Tibial nerve (tissue), 4 donors: ENCODE results near the gene DNAJC7. TPM values are rescaled to one million over a fixed set of nuclear protein-coding genes. Genes with fewer than 3 reads are reported as not detected.

ENCODE experiments used
- DNase-seq, 2 donors: peaks; one replicate each; pipeline ENCODE4 v3.0.0-alpha.2; 2019; ENCODE audit warnings: low spot score in 2 of 2
- H3K27ac ChIP-seq, 4 donors: fragments of 200-600 bp; sonication (generic) in 3 of 4; one replicate each; pipeline ENCODE4 v1.5.1; 2017 to 2019; ENCODE audit warnings: mild to moderate bottlenecking in 1 of 4
- H3K27me3 ChIP-seq, 2 donors: fragments of 200-600 bp; sonication (generic) in 1 of 2; one replicate each; pipeline versions ENCODE4 v1.5.1 to v1.6.0; 2017 to 2019
- H3K36me3 ChIP-seq, 3 donors: fragments of 200-600 bp; sonication (generic); one replicate each; pipeline ENCODE4 v1.5.1; 2018 to 2019
- H3K4me1 ChIP-seq, 4 donors: fragments of 200-600 bp; sonication (generic) in 3 of 4; one replicate each; pipeline ENCODE4 v1.5.1; 2017 to 2019
- H3K4me3 ChIP-seq, 4 donors: fragments of 200-600 bp; sonication (generic) in 3 of 4; one replicate each; pipeline ENCODE4 v1.5.1; 2017 to 2019; ENCODE audit warnings: mild to moderate bottlenecking in 1 of 4, moderate library complexity in 1 of 4
- H3K9me3 ChIP-seq, 4 donors: fragments of 200-600 bp; sonication (generic) in 3 of 4; one replicate each; pipeline ENCODE4 v1.5.1; 2017 to 2019
- CTCF ChIP-seq, 5 experiments: fragments of 200-600 bp in 3 of 5; fragments of 450-650 bp in 2 of 5; sonication (generic) in 3 of 5; IDR thresholded peaks; one replicate each; pipeline ENCODE4 v1.5.1; 2016 to 2019; ENCODE audit warnings: antibody characterized with exemption in 5 of 5, mild to moderate bottlenecking in 3 of 5, moderate library complexity in 2 of 5
- EP300 ChIP-seq, 2 donors: sonication (generic); formaldehyde crosslinking; IDR thresholded peaks; one replicate each; pipeline ENCODE4 v1.6.1; 2017; ENCODE audit warnings: antibody characterized with exemption in 2 of 2, mild to moderate bottlenecking in 1 of 2
- POLR2A ChIP-seq, 2 donors: fragments of 450-650 bp; IDR thresholded peaks; one replicate each; pipeline ENCODE4 v1.6.1; 2017; ENCODE audit warnings: antibody characterized with exemption in 2 of 2, mild to moderate bottlenecking in 2 of 2, moderate library complexity in 2 of 2
- WGBS, 2 donors: methylation state at CpG; one replicate each; pipeline ENCODE4 v1.1.5; 2018; 5-methylcytosine and 5-hydroxymethylcytosine counted together
- total RNA-seq, 4 donors: library from RNA; depleted of rRNA; stranded (reverse); fragments of >200 nt; gene quantifications; one replicate each; pipeline ENCODE4 v1.1.0, GENCODE V29; 2016

The DNAJC7 gene
- total RNA-seq, 4 donors from 2014 or later, result 56.6 to 90.2 (median 71.8) TPM

- H3K4me1 ChIP-seq, result peaks cover 0 to 21% (median 7%) of the 10 kb centered on the region in 4 donors
- DNase-seq, result no peak
- H3K27ac ChIP-seq, result peak overlapping the region in 2 of 4 donors; percentile 34 to 87
- WGBS, 2 donors, result 76 to 87% methylated on average over 6 of the region's 6 CpGs
- H3K4me3 ChIP-seq, result no peak overlapping the region
- TF ChIP-seq EP300 (IDR thresholded peaks at IDR 0.05) (no peak), CTCF (IDR thresholded peaks at IDR 0.05) (no peak), POLR2A (IDR thresholded peaks at IDR 0.05) (no peak)
- no peaks in the 10 kb centered on the region for H3K27me3 ChIP-seq
- no peaks in the 10 kb centered on the region for H3K9me3 ChIP-seq
- no peaks in the 10 kb centered on the region for H3K36me3 ChIP-seq
Observed at GRCh38 chr17:41928693-41929251, 88.5 kb downstream of the DNAJC7 start.

Other genes with a start within 250 kb of the DNAJC7 start
- gene JUP, start 230.7 kb downstream of the DNAJC7 start, total RNA-seq, result 10 to 100 TPM; 42.9 to 57.7 (median 51.6) TPM
- 10 to 100 TPM; 14.7 to 23.9 (median 22.0) TPM for gene P3H4, start 205.5 kb downstream of the DNAJC7 start, total RNA-seq
- 100 to 1,000 TPM in 1 of 4 donors, 10 to 100 TPM in 3; 47.9 to 103 (median 77.4) TPM for gene FKBP10, start 204.4 kb downstream of the DNAJC7 start, total RNA-seq
- 10 to 100 TPM; 31.0 to 77.1 (median 33.0) TPM for gene NT5C3B, start 181.2 kb downstream of the DNAJC7 start, total RNA-seq
- not detected for gene KLHL10, start 179.6 kb downstream of the DNAJC7 start, total RNA-seq
- 10 to 100 TPM; 27.3 to 42.2 (median 32.7) TPM for gene KLHL11, start 152.0 kb downstream of the DNAJC7 start, total RNA-seq
- 100 to 1,000 TPM in 1 of 4 donors, 10 to 100 TPM in 3; 62.8 to 102 (median 72.6) TPM for gene ACLY, start 98.5 kb downstream of the DNAJC7 start, total RNA-seq
- gene ODAD4, start 86.8 kb downstream of the DNAJC7 start, total RNA-seq, result 1 to 10 TPM; 3.7 to 5.4 (median 5.2) TPM
- 100 to 1,000 TPM; 174 to 345 (median 256) TPM for gene CNP, start 50.6 kb downstream of the DNAJC7 start, total RNA-seq
- 10 to 100 TPM; 17.7 to 39.9 (median 23.8) TPM for gene NKIRAS2, start 2.7 kb upstream of the DNAJC7 start, total RNA-seq
- gene C17orf113, start 33.2 kb upstream of the DNAJC7 start, total RNA-seq, result 1 to 10 TPM; 1.2 to 2.9 (median 2.1) TPM
- 1 to 10 TPM in 1 of 4 donors, under 1 TPM in 1, not detected in 2; 0.20 to 1.5 TPM for gene ZNF385C, start 81.0 kb upstream of the DNAJC7 start, total RNA-seq
- 10 to 100 TPM; 15.9 to 29.4 (median 21.7) TPM for gene DHX58, start 95.3 kb upstream of the DNAJC7 start, total RNA-seq
- 100 to 1,000 TPM in 2 of 4 donors, 10 to 100 TPM in 2; 92.2 to 143 (median 105) TPM for gene KAT2A, start 103.9 kb upstream of the DNAJC7 start, total RNA-seq
- under 1 TPM in 1 of 4 donors, not detected in 3; 0.22 TPM for gene HSPB9, start 105.4 kb upstream of the DNAJC7 start, total RNA-seq
- gene RAB5C, start 137.6 kb upstream of the DNAJC7 start, total RNA-seq, result 100 to 1,000 TPM in 3 of 4 donors, 10 to 100 TPM in 1; 94.8 to 137 (median 117) TPM
- under 1 TPM in 1 of 4 donors, not detected in 3; 0.30 TPM for gene KCNH4, start 163.7 kb upstream of the DNAJC7 start, total RNA-seq
- not detected for gene HCRT, start 168.0 kb upstream of the DNAJC7 start, total RNA-seq
- 10 to 100 TPM; 36.4 to 77.9 (median 40.7) TPM for gene GHDC, start 177.1 kb upstream of the DNAJC7 start, total RNA-seq